Neural progenitor cell (in vitro differentiated cells): Measurements from ENCODE around the gene TSHZ3.

Source experiments
- EZH2 ChIP-seq: fragments of 200-600 bp; sonication (generic); IDR thresholded peaks from 2 replicates; pipeline ENCODE4 v1.6.1; 2017; ENCODE audit warnings: antibody characterized with exemption, mild to moderate bottlenecking, moderate library complexity
- TF ChIP-seq, protein P1 (sequence below): fragments of 200-600 bp; sonication (generic); IDR thresholded peaks from 2 replicates; pipeline ENCODE4 v1.5.1; 2017; ENCODE audit warnings: antibody characterized with exemption, mild to moderate bottlenecking

DNA sequence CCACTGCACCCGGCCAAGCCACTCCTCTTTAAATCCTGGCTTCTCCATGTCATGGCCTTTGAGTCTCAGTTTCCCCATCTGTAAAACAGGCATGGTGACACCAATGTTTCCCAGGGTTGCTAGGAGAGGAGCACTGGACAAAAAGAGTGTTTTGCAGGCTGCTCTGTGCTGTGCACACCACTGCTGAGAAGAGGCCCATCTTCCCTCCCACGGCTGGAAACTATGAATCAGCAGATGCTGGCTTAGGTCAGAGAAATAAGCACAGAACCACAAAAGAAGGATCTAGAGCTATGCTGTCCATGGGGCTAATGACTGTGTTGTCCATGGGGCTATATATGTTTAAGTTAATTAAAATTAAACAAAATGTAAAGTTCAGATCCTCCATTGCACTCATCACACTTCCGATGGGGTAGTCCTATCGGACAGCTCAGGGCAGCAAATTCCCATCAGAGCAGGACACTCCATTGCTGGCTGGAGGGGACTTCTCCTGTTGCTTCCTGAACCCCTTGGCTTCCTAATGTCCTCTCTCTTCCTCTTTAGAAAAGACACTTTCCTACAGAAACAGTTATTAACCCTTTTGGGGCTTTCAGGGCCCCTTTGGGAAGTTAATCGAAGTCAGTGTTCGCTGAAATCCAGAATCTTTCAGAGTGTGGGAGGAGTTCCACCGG is 37.1 kb downstream of the TSHZ3 start:
- TF ChIP-seq, protein P1, sequence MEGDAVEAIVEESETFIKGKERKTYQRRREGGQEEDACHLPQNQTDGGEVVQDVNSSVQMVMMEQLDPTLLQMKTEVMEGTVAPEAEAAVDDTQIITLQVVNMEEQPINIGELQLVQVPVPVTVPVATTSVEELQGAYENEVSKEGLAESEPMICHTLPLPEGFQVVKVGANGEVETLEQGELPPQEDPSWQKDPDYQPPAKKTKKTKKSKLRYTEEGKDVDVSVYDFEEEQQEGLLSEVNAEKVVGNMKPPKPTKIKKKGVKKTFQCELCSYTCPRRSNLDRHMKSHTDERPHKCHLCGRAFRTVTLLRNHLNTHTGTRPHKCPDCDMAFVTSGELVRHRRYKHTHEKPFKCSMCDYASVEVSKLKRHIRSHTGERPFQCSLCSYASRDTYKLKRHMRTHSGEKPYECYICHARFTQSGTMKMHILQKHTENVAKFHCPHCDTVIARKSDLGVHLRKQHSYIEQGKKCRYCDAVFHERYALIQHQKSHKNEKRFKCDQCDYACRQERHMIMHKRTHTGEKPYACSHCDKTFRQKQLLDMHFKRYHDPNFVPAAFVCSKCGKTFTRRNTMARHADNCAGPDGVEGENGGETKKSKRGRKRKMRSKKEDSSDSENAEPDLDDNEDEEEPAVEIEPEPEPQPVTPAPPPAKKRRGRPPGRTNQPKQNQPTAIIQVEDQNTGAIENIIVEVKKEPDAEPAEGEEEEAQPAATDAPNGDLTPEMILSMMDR: no peak
- TF ChIP-seq EZH2: no peak
